HG02588 (cell line): ENCODE results near the gene GPATCH2L.

Experiments
- ATAC-seq: cut with Tn5 transposase; IDR thresholded peaks from one replicate; pipeline ENCODE4 v1.9.1; 2021; ENCODE audit warnings: mild to moderate bottlenecking, moderate library complexity; ENCODE audit not compliant: unreplicated experiment

The GPATCH2L gene

GRCh38 chr14:76151398-76152332 is at the start of gene GPATCH2L:
Gene GPATCH2L, plus strand, starts transcription at chr14:76151922. Its CDS starts 2,442 bp downstream, at chr14:76154364.
- ATAC-seq, result peak; percentile 92

GRCh38 chr14:76104802-76105355 is 46.8 kb upstream of the GPATCH2L start:
- ATAC-seq, result no peak

GRCh38 chr14:76106188-76106587 is 45.5 kb upstream of the GPATCH2L start:
- ATAC-seq, result no peak

GRCh38 chr14:76109087-76109880 is 42.4 kb upstream of the GPATCH2L start:
- no peak for ATAC-seq

- ATAC-seq, result no peak
Observed at GRCh38 chr14:76112889-76113624, 38.7 kb upstream of the GPATCH2L start.

- no peak for ATAC-seq
Observed at GRCh38 chr14:76113691-76114090, 38.0 kb upstream of the GPATCH2L start.

GRCh38 chr14:76115010-76115422 is 36.7 kb upstream of the GPATCH2L start:
- ATAC-seq, result no peak

- no peak for ATAC-seq
Observed at GRCh38 chr14:76117789-76118484, 33.8 kb upstream of the GPATCH2L start.

- ATAC-seq, result no peak
Observed at GRCh38 chr14:76118594-76118993, 33.1 kb upstream of the GPATCH2L start.

- no peak for ATAC-seq
Observed at GRCh38 chr14:76121089-76121748, 30.5 kb upstream of the GPATCH2L start.

GRCh38 chr14:76123426-76124225 is 28.1 kb upstream of the GPATCH2L start:
- no peak for ATAC-seq

- ATAC-seq, result no peak
Observed at GRCh38 chr14:76125511-76125910, 26.2 kb upstream of the GPATCH2L start.

- no peak for ATAC-seq
Observed at GRCh38 chr14:76126076-76126475, 25.6 kb upstream of the GPATCH2L start.

- no peak for ATAC-seq
Observed at GRCh38 chr14:76129851-76130576, 21.7 kb upstream of the GPATCH2L start.

- no peak for ATAC-seq
Observed at GRCh38 chr14:76131071-76131965, 20.4 kb upstream of the GPATCH2L start.

- no peak for ATAC-seq
Observed at GRCh38 chr14:76133103-76133502, 18.6 kb upstream of the GPATCH2L start.

- no peak for ATAC-seq
Observed at GRCh38 chr14:76134231-76134630, 17.5 kb upstream of the GPATCH2L start.
